Heart right ventricle (tissue), 16 donors: ENCODE measurements around the gene TRIP13. TPM values are rescaled to one million over a fixed set of nuclear protein-coding genes. Genes with fewer than 3 reads are reported as not detected.
"Not testable (repeated sequence)": the region's sequence is repeated elsewhere in the genome, so short reads cannot be mapped to it uniquely, and the experiment has no call there.

Experiments used
- ATAC-seq, 8 donors: fragments of 200-7000 bp; cut with Tn5 transposase; one replicate each; pipeline ENCODE4 v1.9.1; 2020; ENCODE audit warnings: mild to moderate bottlenecking in 8 of 8, moderate library complexity in 8 of 8, moderate number of reproducible peaks in 1 of 8
- DNase-seq, 2 donors: peaks; one replicate each; pipeline ENCODE4 v3.0.0-alpha.2; 2020
- H3K27ac ChIP-seq, 10 donors: fragments of 200-600 bp; sonication (generic) in 2 of 10; one replicate each; pipeline versions ENCODE4 v1.5.0 to v1.8.0; 2020 to 2022; ENCODE audit warnings: mild to moderate bottlenecking in 3 of 10
- H3K27me3 ChIP-seq, 7 donors: fragments of 200-600 bp; one replicate each; pipeline ENCODE4 v1.8.0; 2021 to 2022; ENCODE audit warnings: mild to moderate bottlenecking in 2 of 7
- H3K36me3 ChIP-seq, 9 donors: fragments of 200-600 bp; sonication (generic) in 1 of 9; one replicate each; pipeline versions ENCODE4 v1.5.0 to v1.8.0; 2020 to 2022; ENCODE audit warnings: mild to moderate bottlenecking in 2 of 9
- H3K4me1 ChIP-seq, 9 donors: fragments of 200-600 bp; sonication (generic) in 1 of 9; one replicate each; pipeline versions ENCODE4 v1.5.0 to v1.8.0; 2020 to 2022; ENCODE audit warnings: mild to moderate bottlenecking in 4 of 9
- H3K4me3 ChIP-seq, 10 donors: fragments of 200-600 bp; sonication (generic) in 2 of 10; one replicate each; pipeline versions ENCODE4 v1.5.0 to v1.8.0; 2020 to 2022; ENCODE audit warnings: mild to moderate bottlenecking in 7 of 10, moderate library complexity in 2 of 10
- H3K9me3 ChIP-seq, 11 donors: fragments of 200-600 bp in 10 of 11; sonication (generic) in 2 of 11; one replicate each; pipeline versions ENCODE4 v1.5.0 to v1.8.0; 2013 to 2022; ENCODE audit warnings: mild to moderate bottlenecking in 2 of 11, control low read depth in 1 of 11, moderate library complexity in 1 of 11
- WGBS, 2 donors: extraction: QIAGEN DNeasy Blood & Tissue Kit; methylation state at CpG; one replicate each; pipeline ENCODE4 v1.1.7; 2013; ENCODE audit warnings: inconsistent platforms in 1 of 2; 5-methylcytosine and 5-hydroxymethylcytosine counted together
- intact Hi-C, 10 donors: fragments of 100-400 bp; cut with DNase I; formaldehyde crosslinking; loops; one replicate each; pipeline versions ENCODE4 v1.11.1 to v1.14.2; 2022
- polyA plus RNA-seq, 2 donors: library from polyadenylated mRNA; stranded (reverse); fragments of 200-250 nt; gene quantifications; one replicate each; pipeline ENCODE4 v1.2.3, GENCODE V29; 2013
- total RNA-seq, 10 donors: library from RNA; stranded (reverse); fragmentation: NEBNext Ultra II Directional in 3 of 10; extraction: Animal tissue kit (Norgen Biotek cat#: 25700) in 3 of 10; gene quantifications; one replicate each; pipeline versions ENCODE4 v1.2.1 to v1.2.4, GENCODE V29; 2021 to 2023
- TF ChIP-seq, protein P1 (sequence below), 9 donors: fragments of 200-600 bp; sonication (generic) in 2 of 9; IDR thresholded peaks; one replicate each; pipeline versions ENCODE4 v1.5.0 to v1.8.0; 2021 to 2022; ENCODE audit warnings: antibody characterized with exemption in 9 of 9, mild to moderate bottlenecking in 5 of 9, moderate library complexity in 1 of 9
- donor health status: Arrhythmogenic right ventricular cardiomyopathy.
- donor health status: ischemic (EF 13 %, LVEDD 7.1; RV severe dilation, severe dysfunction).
- donor health status: healthy with polysubstance abuse.
- donor health status: DM: no; HTN: yes; CAD: no.
- donor health status: DM: no; HTN: no; CAD: no.
- donor health status: ischemic (EF 25% LVEDD 6.9; RV normal size, moderate dysfunction).
- donor health status: ischemic (EF 25% LVEDD 5.7; RV mildly dilated, moderate dysfunction).
- donor health status: healthy.
- donor health status: DM: yes; HTN: yes; CAD: no.
- donor health status: Ischemic cardiomyopathy.
- donor health status: ischemic (EF 35%, LVEDD 5.7; RV mildly dilated, moderate dysfunction).
- donor health status: nonischemic (EF 11% LVEDD 7.7; RV severe dilation, severe dysfunction).
- donor health status: DM: yes; HTN: yes; CAD: no.
- donor health status: PGD.
- donor health status: ischemic (EF 29% LVEDD 5.4; RV normal size, mild dysfunction).
- donor health status: nonischemic (EF 23%, LVEDD 6.1; RV moderate dilation, normal function).

Gene TRIP13
- total and polyA plus RNA-seq, 12 donors, result 0.22 to 2.8 (median 0.86) TPM; not detected in 1

DNA sequence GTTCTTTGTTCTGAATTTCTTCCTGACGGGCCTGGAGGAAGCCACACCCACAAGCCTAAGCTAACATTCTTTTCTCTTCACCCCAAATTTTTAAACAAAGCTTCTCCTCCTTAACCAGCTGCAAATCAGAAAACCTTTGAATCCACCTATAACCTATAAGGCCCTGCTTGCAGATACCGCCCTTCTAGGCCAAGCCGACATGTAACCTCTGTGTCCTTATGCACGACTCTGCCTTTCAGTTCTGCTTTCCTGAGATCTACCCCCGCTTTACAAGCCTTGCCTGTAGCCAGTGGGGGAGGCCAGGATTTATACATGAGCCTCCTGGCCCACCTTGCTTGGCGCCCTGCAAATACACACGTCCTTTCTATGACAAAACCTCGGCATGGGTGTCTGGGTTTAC is 19.4 kb upstream of the TRIP13 start:
- TF ChIP-seq, protein P1, sequence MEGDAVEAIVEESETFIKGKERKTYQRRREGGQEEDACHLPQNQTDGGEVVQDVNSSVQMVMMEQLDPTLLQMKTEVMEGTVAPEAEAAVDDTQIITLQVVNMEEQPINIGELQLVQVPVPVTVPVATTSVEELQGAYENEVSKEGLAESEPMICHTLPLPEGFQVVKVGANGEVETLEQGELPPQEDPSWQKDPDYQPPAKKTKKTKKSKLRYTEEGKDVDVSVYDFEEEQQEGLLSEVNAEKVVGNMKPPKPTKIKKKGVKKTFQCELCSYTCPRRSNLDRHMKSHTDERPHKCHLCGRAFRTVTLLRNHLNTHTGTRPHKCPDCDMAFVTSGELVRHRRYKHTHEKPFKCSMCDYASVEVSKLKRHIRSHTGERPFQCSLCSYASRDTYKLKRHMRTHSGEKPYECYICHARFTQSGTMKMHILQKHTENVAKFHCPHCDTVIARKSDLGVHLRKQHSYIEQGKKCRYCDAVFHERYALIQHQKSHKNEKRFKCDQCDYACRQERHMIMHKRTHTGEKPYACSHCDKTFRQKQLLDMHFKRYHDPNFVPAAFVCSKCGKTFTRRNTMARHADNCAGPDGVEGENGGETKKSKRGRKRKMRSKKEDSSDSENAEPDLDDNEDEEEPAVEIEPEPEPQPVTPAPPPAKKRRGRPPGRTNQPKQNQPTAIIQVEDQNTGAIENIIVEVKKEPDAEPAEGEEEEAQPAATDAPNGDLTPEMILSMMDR (IDR thresholded peaks at IDR 0.05), result no peak
- intact Hi-C loops, result no loop called here
- Histone ChIP-seq H3K27ac (peak overlapping the region in 1 of 10 donors; percentile 8), H3K36me3 (peaks cover 10 to 100% (median 58%) of the 10 kb centered on the region in 9 donors), H3K4me1 (peaks cover 0 to 18% (median 0%) of the 10 kb centered on the region in 9 donors), H3K4me3 (no peak overlapping the region), H3K27me3 (no peaks in the 10 kb centered on the region), H3K9me3 (no peaks in the 10 kb centered on the region)
- DNase-seq (no peak), ATAC-seq (peak in 1 of 8 donors; percentile 7)
- 75 to 79% methylated on average over 8 of the region's 8 CpGs for WGBS, 2 donors

- Histone ChIP-seq H3K27me3 (no peaks in the 10 kb centered on the region), H3K36me3 (peaks cover 0 to 81% (median 39%) of the 10 kb centered on the region in 9 donors), H3K4me1 (peaks cover 0 to 18% (median 0%) of the 10 kb centered on the region in 9 donors), H3K9me3 (no peaks in the 10 kb centered on the region), H3K27ac (no peak overlapping the region), H3K4me3 (no peak overlapping the region)
- intact Hi-C loops, result loop anchor here in 1 of 10 donors (2.0 kb wide), 1 partner anchor 77 kb away; no protein-coding TSS in a partner anchor
- WGBS, 2 donors, result 95% methylated on average over 24 of the region's 24 CpGs
- DNase-seq (no peak), ATAC-seq (no peak)
- TF ChIP-seq, protein P1 (IDR thresholded peaks at IDR 0.05), result no peak
Observed at GRCh38 chr5:875931-876330, 16.8 kb upstream of the TRIP13 start.

DNA sequence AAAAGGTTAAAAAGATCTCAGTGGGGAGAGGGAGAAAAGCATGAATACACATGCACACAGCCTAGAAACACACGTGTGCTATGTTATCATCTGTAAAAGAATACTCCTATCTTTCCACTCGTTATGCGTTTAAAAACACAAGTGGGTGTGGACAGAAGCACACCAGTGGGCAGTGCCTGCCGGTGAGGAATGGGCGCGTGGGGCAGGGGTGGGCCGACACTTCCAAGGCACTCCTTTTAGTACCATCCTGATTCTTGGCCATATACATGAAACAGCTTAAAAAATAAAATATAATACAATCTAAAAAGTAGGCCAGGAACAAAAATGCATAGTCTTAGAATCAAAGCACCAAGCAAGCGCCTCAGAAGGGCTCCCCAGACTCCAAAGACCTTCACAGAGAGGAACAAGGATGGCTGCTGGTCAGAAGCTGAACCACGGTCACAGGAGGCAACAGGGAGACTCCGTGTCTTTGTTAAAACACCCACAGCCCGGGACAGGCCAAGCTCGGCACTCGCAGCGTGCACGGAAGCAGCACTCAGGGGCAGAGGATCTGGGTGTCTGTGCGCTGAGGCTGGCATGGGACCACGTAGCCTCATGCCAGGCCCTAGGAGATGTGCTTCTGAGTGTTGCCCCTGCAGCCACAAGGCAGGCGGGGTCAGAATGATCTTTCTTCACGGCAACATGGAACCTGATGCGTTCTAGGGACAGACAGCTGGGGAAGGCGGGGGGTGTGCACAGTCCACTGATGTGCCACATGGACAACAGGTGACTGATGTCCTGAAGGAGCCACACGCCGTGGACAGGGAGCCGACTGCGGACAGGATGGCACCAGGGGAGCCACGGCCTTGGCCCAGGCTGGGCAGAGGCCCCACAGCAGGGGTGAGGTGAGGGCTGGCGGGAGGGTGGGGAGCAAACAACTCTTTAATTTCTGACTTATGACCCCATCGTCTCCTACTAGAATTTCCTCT is 16.0 kb upstream of the TRIP13 start:
- DNase-seq, result no peak
- WGBS, 2 donors, result 91 to 93% methylated on average over 28 of the region's 28 CpGs
- TF ChIP-seq, protein P1 (IDR thresholded peaks at IDR 0.05), result no peak
- Histone ChIP-seq H3K9me3 (no peaks in the 10 kb centered on the region), H3K27me3 (no peaks in the 10 kb centered on the region), H3K4me3 (no peak overlapping the region), H3K27ac (no peak overlapping the region), H3K36me3 (peaks cover 0 to 81% (median 42%) of the 10 kb centered on the region in 9 donors), H3K4me1 (peaks cover 0 to 18% (median 0%) of the 10 kb centered on the region in 9 donors)
- ATAC-seq, result no peak
- intact Hi-C loops, result loop anchor here in 1 of 10 donors (2.0 kb wide), 1 partner anchor 76 kb away; no protein-coding TSS in a partner anchor

- ATAC-seq (peak in 2 of 8 donors; percentile 17 to 23), DNase-seq (no peak)
- H3K4me1 ChIP-seq, result peaks cover 0 to 9% (median 0%) of the 10 kb centered on the region in 9 donors
- H3K27me3 ChIP-seq, result no peaks in the 10 kb centered on the region
- no peak overlapping the region for H3K4me3 ChIP-seq
- H3K27ac ChIP-seq, result no peak overlapping the region
- H3K36me3 ChIP-seq, result peaks cover 0 to 81% (median 43%) of the 10 kb centered on the region in 9 donors
- H3K9me3 ChIP-seq, result no peaks in the 10 kb centered on the region
- intact Hi-C loops, result no loop called here
- 94 to 96% methylated on average over 15 of the region's 15 CpGs for WGBS, 2 donors
- TF ChIP-seq, protein P1 (IDR thresholded peaks at IDR 0.05), result no peak
Observed at GRCh38 chr5:878125-878524, 14.6 kb upstream of the TRIP13 start.

- H3K4me1 ChIP-seq, H3K27me3 ChIP-seq, H3K4me3 ChIP-seq, DNase-seq, intact Hi-C loops, H3K27ac ChIP-seq, H3K9me3 ChIP-seq: not testable (repeated sequence)
- ATAC-seq, result peak in 3 of 8 donors; percentile 13 to 55 (median 26)
- peaks cover 0 to 82% (median 47%) of the 10 kb centered on the region in 9 donors for H3K36me3 ChIP-seq
- no CpG with 5 or more reads among the region's 8 CpGs for WGBS, 2 donors
Observed at GRCh38 chr5:878677-879076, 14.0 kb upstream of the TRIP13 start.
